MM.1S (cell line): ENCODE results near the gene FGFBP3.

Experiments used
- DNase-seq: peaks from one replicate; pipeline ENCODE4 v3.0.0-alpha.2; 2015
- H2AFZ ChIP-seq: fragments of 300-600 bp; sonication (generic); 2 replicates; pipeline ENCODE4 v1.6.0; 2016; ENCODE audit warnings: antibody characterized with exemption, low read length
- H3F3A ChIP-seq: fragments of 300-600 bp; sonication (generic); 2 replicates; pipeline ENCODE4 v1.6.1; 2016; ENCODE audit warnings: mild to moderate bottlenecking, antibody characterized with exemption, low read length, moderate library complexity, mixed read lengths; ENCODE audit not compliant: insufficient read depth
- H3K27ac ChIP-seq: fragments of 300-600 bp; sonication (generic); 2 replicates; pipeline ENCODE4 v1.5.1; 2016; ENCODE audit warnings: mild to moderate bottlenecking, low read length
- H3K27me3 ChIP-seq: fragments of 300-600 bp; sonication (generic); replicated peaks from 2 replicates; pipeline ENCODE4 v1.6.0; 2016; ENCODE audit warnings: low read length; ENCODE audit not compliant: insufficient read depth
- H3K36me3 ChIP-seq: fragments of 300-600 bp; sonication (generic); replicated peaks from 2 replicates; pipeline ENCODE4 v1.6.1; 2016; ENCODE audit warnings: mild to moderate bottlenecking, low read length, mixed read lengths; ENCODE audit not compliant: insufficient read depth
- H3K4me1 ChIP-seq: fragments of 300-600 bp; sonication (generic); 2 replicates; pipeline ENCODE4 v1.6.1; 2016; ENCODE audit warnings: low read length, mixed read lengths
- H3K4me2 ChIP-seq: fragments of 300-600 bp; sonication (generic); 2 replicates; pipeline ENCODE4 v1.6.0; 2016; ENCODE audit warnings: low read depth, low read length
- H3K4me3 ChIP-seq: fragments of 300-600 bp; sonication (generic); 2 replicates; pipeline ENCODE4 v1.5.1; 2016; ENCODE audit warnings: low read length, mixed read lengths
- H3K79me2 ChIP-seq: fragments of 300-600 bp; sonication (generic); 2 replicates; pipeline ENCODE4 v1.6.1; 2016; ENCODE audit warnings: mixed run types, low read length, mixed read lengths
- H3K9ac ChIP-seq: fragments of 300-600 bp; sonication (generic); 2 replicates; pipeline ENCODE4 v1.6.1; 2016; ENCODE audit warnings: low read length, mixed read lengths
- H3K9me2 ChIP-seq: fragments of 300-600 bp; sonication (generic); replicated peaks from 2 replicates; pipeline ENCODE4 v1.6.1; 2016; ENCODE audit warnings: mild to moderate bottlenecking, low read length, mixed read lengths; ENCODE audit not compliant: insufficient read depth
- H3K9me3 ChIP-seq: fragments of 300-600 bp; sonication (generic); replicated peaks from 2 replicates; pipeline ENCODE4 v1.6.1; 2016; ENCODE audit warnings: mild to moderate bottlenecking, low read length, mixed read lengths; ENCODE audit not compliant: insufficient read depth
- H4K20me1 ChIP-seq: fragments of 300-600 bp; sonication (generic); 2 replicates; pipeline ENCODE4 v1.6.1; 2016; ENCODE audit warnings: mild to moderate bottlenecking, low read length, moderate library complexity, mixed read lengths; ENCODE audit not compliant: insufficient read depth
- EZH2 ChIP-seq: fragments of 300-600 bp; sonication (generic); optimal IDR thresholded peaks from 2 replicates; pipeline ENCODE3; 2017; ENCODE audit warnings: low read depth, mild to moderate bottlenecking, antibody characterized with exemption, low read length, mixed read lengths
- EZH2phosphoT487 ChIP-seq: fragments of 300-600 bp; sonication (generic); IDR thresholded peaks from 2 replicates; pipeline ENCODE4 v1.6.1; 2018; ENCODE audit warnings: antibody characterized with exemption, low read length
- TF ChIP-seq, protein P1 (sequence below): fragments of 300-600 bp; sonication (generic); IDR thresholded peaks from 2 replicates; pipeline ENCODE4 v1.5.1; 2016; ENCODE audit warnings: antibody characterized with exemption, low read length, mixed read lengths

FGFBP3 gene

DNA sequence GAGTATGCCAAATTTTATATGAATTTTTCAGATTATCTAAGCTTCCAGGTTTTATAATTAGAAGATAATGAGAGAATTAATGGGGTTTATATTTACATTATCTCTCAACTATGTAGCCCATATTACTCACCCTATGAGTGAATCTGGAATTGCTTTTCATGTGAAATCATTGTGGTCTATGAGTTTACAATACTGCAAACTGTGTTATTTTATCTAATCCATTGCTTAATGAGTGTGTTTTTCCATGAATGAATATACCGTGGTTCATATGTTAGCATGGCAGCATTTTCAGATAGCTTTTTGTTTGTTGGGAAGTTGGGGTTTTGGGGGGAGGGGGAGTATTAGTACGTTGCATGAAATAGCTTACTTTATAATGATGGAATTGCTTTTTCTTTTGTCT lies 44.5 kb downstream of the FGFBP3 start:
- TF ChIP-seq, protein P1, sequence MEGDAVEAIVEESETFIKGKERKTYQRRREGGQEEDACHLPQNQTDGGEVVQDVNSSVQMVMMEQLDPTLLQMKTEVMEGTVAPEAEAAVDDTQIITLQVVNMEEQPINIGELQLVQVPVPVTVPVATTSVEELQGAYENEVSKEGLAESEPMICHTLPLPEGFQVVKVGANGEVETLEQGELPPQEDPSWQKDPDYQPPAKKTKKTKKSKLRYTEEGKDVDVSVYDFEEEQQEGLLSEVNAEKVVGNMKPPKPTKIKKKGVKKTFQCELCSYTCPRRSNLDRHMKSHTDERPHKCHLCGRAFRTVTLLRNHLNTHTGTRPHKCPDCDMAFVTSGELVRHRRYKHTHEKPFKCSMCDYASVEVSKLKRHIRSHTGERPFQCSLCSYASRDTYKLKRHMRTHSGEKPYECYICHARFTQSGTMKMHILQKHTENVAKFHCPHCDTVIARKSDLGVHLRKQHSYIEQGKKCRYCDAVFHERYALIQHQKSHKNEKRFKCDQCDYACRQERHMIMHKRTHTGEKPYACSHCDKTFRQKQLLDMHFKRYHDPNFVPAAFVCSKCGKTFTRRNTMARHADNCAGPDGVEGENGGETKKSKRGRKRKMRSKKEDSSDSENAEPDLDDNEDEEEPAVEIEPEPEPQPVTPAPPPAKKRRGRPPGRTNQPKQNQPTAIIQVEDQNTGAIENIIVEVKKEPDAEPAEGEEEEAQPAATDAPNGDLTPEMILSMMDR, result no peak
- no peak for TF ChIP-seq EZH2phosphoT487
- no peak for TF ChIP-seq EZH2
- peaks cover 17% of the 10 kb centered on the region for H3K4me1 ChIP-seq
- no peak for DNase-seq
- H3K27ac ChIP-seq, result no peak overlapping the region
- no peaks in the 10 kb centered on the region for H3K9me2 ChIP-seq
- H3F3A ChIP-seq, result peaks cover 12% of the 10 kb centered on the region
- H3K4me2 ChIP-seq, result no peak overlapping the region
- H3K9ac ChIP-seq, result no peak overlapping the region
- H3K79me2 ChIP-seq, result no peaks in the 10 kb centered on the region
- H3K36me3 ChIP-seq, result peaks cover 3% of the 10 kb centered on the region; the same call in 1 of the 2 replicates
- no peaks in the 10 kb centered on the region for H4K20me1 ChIP-seq
- H3K9me3 ChIP-seq, result no peaks in the 10 kb centered on the region
- no peak overlapping the region for H3K4me3 ChIP-seq
- H2AFZ ChIP-seq, result no peak overlapping the region
- no peaks in the 10 kb centered on the region for H3K27me3 ChIP-seq

DNA sequence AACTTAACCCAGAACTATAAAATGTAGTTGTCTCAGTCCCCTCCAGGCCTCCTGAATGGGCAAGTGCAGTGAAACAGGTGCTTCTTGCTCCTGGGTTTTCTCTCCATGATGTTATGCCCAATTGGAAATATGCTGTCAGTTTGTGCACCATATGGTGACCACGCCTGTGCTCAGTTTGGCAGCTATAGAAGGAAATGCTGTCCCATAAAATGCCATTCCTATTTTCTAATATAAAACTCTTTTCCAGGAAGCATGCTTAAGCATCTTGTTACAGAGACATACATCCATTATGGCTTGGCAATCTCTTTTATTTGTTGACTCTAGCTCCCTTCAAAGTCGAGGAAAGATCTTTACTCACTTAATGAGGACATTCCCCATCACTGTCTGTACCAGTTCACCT lies 45.2 kb downstream of the FGFBP3 start:
- Histone ChIP-seq H2AFZ (no peak overlapping the region), H3F3A (peaks cover 12% of the 10 kb centered on the region), H3K4me2 (no peak overlapping the region), H3K9ac (no peak overlapping the region), H3K4me1 (peaks cover 23% of the 10 kb centered on the region), H3K79me2 (no peaks in the 10 kb centered on the region), H3K27me3 (no peaks in the 10 kb centered on the region), H3K36me3 (peaks cover 3% of the 10 kb centered on the region; the same call in 1 of the 2 replicates), H3K9me2 (no peaks in the 10 kb centered on the region), H3K9me3 (no peaks in the 10 kb centered on the region), H3K4me3 (no peak overlapping the region), H3K27ac (no peak overlapping the region), H4K20me1 (no peaks in the 10 kb centered on the region)
- TF ChIP-seq EZH2phosphoT487 (no peak), EZH2 (no peak)
- TF ChIP-seq, protein P1, result no peak
- no peak for DNase-seq

- Histone ChIP-seq H3K9ac (peak overlapping the region; percentile 22; the same call in 1 of the 2 replicates), H3K4me1 (peaks cover 25% of the 10 kb centered on the region), H3K4me3 (no peak overlapping the region; the same call in 1 of the 2 replicates), H3K36me3 (peaks cover 9% of the 10 kb centered on the region; the same call in 1 of the 2 replicates), H3K27me3 (no peaks in the 10 kb centered on the region), H3K79me2 (no peaks in the 10 kb centered on the region), H3K9me3 (no peaks in the 10 kb centered on the region), H3F3A (peaks cover 12% of the 10 kb centered on the region), H4K20me1 (no peaks in the 10 kb centered on the region), H3K27ac (peak overlapping the region; percentile 78), H3K4me2 (peak overlapping the region; percentile 48), H3K9me2 (no peaks in the 10 kb centered on the region), H2AFZ (no peak overlapping the region)
- DNase-seq, result peak; percentile 67
- no peak for TF ChIP-seq EZH2phosphoT487
- TF ChIP-seq, protein P1, result no peak
- no peak for TF ChIP-seq EZH2
Measured at GRCh38 chr10:91860885-91861284, 48.4 kb downstream of the FGFBP3 start.
